ENCODE measurements around the gene AGGF1.

AGGF1 gene, protein sequence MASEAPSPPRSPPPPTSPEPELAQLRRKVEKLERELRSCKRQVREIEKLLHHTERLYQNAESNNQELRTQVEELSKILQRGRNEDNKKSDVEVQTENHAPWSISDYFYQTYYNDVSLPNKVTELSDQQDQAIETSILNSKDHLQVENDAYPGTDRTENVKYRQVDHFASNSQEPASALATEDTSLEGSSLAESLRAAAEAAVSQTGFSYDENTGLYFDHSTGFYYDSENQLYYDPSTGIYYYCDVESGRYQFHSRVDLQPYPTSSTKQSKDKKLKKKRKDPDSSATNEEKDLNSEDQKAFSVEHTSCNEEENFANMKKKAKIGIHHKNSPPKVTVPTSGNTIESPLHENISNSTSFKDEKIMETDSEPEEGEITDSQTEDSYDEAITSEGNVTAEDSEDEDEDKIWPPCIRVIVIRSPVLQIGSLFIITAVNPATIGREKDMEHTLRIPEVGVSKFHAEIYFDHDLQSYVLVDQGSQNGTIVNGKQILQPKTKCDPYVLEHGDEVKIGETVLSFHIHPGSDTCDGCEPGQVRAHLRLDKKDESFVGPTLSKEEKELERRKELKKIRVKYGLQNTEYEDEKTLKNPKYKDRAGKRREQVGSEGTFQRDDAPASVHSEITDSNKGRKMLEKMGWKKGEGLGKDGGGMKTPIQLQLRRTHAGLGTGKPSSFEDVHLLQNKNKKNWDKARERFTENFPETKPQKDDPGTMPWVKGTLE

GRCh38 chr5:77030097-77031071, at the start of gene AGGF1:
Gene AGGF1 (plus strand): TSS chr5:77030404. CDS start chr5:77030767, 363 bp downstream.
- ChIA-PET CTCF (interaction anchor here (1.0 to 1.5 kb wide), 9 partner anchors 15 to 462 kb away, joined by 3 to 5 read pairs (median 3); partner anchors contain the start of gene WDR41), POLR2A (interaction anchor here (0.6 kb wide), 1 partner anchor 187 kb away, joined by 3 read pairs; no protein-coding TSS in a partner anchor)
- TF ChIP-seq, protein P1, sequence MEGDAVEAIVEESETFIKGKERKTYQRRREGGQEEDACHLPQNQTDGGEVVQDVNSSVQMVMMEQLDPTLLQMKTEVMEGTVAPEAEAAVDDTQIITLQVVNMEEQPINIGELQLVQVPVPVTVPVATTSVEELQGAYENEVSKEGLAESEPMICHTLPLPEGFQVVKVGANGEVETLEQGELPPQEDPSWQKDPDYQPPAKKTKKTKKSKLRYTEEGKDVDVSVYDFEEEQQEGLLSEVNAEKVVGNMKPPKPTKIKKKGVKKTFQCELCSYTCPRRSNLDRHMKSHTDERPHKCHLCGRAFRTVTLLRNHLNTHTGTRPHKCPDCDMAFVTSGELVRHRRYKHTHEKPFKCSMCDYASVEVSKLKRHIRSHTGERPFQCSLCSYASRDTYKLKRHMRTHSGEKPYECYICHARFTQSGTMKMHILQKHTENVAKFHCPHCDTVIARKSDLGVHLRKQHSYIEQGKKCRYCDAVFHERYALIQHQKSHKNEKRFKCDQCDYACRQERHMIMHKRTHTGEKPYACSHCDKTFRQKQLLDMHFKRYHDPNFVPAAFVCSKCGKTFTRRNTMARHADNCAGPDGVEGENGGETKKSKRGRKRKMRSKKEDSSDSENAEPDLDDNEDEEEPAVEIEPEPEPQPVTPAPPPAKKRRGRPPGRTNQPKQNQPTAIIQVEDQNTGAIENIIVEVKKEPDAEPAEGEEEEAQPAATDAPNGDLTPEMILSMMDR (IDR thresholded peaks at IDR 0.05; ENCODE audit: control extremely low read depth, extremely low read depth, low read depth, missing control alignments), result no peak
- DNase-seq (ENCODE audit: extremely low spot score), result peak; percentile 91

GRCh38 chr5:76980518-76981144, 49.6 kb upstream of the AGGF1 start:
- DNase-seq (ENCODE audit: extremely low spot score), result no peak
- ChIA-PET CTCF (no interaction called here), POLR2A (no interaction called here)
- TF ChIP-seq, protein P1 (IDR thresholded peaks at IDR 0.05; ENCODE audit: control extremely low read depth, extremely low read depth, low read depth, missing control alignments), result no peak

DNA sequence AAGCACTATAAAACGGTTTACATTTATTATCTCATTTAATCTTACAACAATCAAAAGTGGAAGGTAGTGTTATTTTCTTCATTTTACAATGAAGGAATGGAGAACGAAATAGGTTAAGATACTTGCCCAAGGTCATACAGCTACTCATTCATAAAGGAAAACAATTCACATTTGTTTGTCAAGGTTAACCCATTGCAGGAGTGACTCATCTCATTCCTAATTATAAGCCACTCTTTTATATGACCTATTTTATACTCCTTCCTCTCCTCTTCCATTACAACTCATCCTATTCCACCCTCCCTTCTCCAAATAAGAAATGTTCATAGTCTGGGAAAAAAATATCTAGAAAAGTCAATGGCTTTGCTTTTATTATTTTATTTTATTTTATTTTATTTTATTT, 47.8 kb upstream of the AGGF1 start:
- POLR2A ChIA-PET, result no interaction called here
- DNase-seq (ENCODE audit: extremely low spot score), result no peak
- TF ChIP-seq, protein P1 (IDR thresholded peaks at IDR 0.05; ENCODE audit: control extremely low read depth, extremely low read depth, low read depth, missing control alignments), result no peak
- CTCF ChIA-PET, result no interaction called here

DNA sequence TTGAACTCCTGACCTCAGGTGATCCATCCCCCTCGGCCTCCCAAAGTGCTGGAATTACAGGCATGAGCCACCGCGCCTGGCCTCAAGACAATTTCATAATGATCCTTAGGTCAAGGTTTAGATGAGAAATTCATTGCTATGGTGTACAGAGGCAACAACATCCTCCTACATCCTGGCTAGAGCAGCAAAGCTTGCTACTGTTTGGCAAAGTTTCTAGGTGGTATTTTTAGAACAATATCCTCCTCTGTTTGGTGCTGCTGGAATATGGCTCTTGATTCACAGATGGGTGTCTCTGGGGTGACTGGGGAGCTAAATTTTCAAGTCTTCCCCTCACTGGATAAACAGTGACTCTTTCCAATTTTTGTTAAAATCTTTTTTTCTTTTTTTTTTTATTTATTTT, 46.7 kb upstream of the AGGF1 start:
- ChIA-PET POLR2A (no interaction called here), CTCF (no interaction called here)
- TF ChIP-seq, protein P1 (IDR thresholded peaks at IDR 0.05; ENCODE audit: control extremely low read depth, extremely low read depth, low read depth, missing control alignments), result no peak
- no peak for DNase-seq (ENCODE audit: extremely low spot score)

- CTCF ChIA-PET, result interaction anchor here (0.8 to 1.4 kb wide), 3 partner anchors 9 to 136 kb away, joined by 3 read pairs; no protein-coding TSS in a partner anchor
- no peak for DNase-seq (ENCODE audit: extremely low spot score)
- POLR2A ChIA-PET, result no interaction called here
- TF ChIP-seq, protein P1 (IDR thresholded peaks at IDR 0.05; ENCODE audit: control extremely low read depth, extremely low read depth, low read depth, missing control alignments), result no peak
Measured at GRCh38 chr5:76986825-76987526, 43.2 kb upstream of the AGGF1 start.

Data from GM10248 (cell line).